IgD-negative memory B cell (primary cell): ENCODE measurements around the gene PACSIN2. TPM values are rescaled to one million over a fixed set of nuclear protein-coding genes. Genes with fewer than 3 reads are reported as not detected.
"Not testable (repeated sequence)": the region's sequence is repeated elsewhere in the genome, so short reads cannot be mapped to it uniquely, and the experiment has no call there.

Experiments used
- H3K27ac Mint-ChIP-seq, 3 donors: one replicate each; pipeline ENCODE4 v1.8.0; 2020 to 2022; ENCODE audit warnings: mild to moderate bottlenecking in 3 of 3, mixed read lengths in 3 of 3, moderate library complexity in 1 of 3
- H3K27me3 Mint-ChIP-seq: one replicate; pipeline ENCODE4 v1.8.0; 2021; ENCODE audit warnings: mixed read lengths
- H3K36me3 Mint-ChIP-seq: one replicate; pipeline ENCODE4 v1.8.0; 2020; ENCODE audit warnings: mild to moderate bottlenecking, mixed read lengths
- H3K4me1 Mint-ChIP-seq, 3 donors: one replicate each; pipeline ENCODE4 v1.8.0; 2020 to 2022; ENCODE audit warnings: mixed read lengths in 3 of 3, mild to moderate bottlenecking in 1 of 3
- H3K4me3 Mint-ChIP-seq, 4 donors: one replicate each; pipeline ENCODE4 v1.8.0; 2020 to 2022; ENCODE audit warnings: mild to moderate bottlenecking in 4 of 4, mixed read lengths in 4 of 4, moderate library complexity in 3 of 4
- H3K9me3 Mint-ChIP-seq, 3 donors: one replicate each; pipeline ENCODE4 v1.8.0; 2020 to 2021; ENCODE audit warnings: mixed read lengths in 3 of 3, mild to moderate bottlenecking in 1 of 3
- polyA plus RNA-seq: library from polyadenylated mRNA; unstranded; fragments of 300-500 nt; fragmentation: Illumina TruSeq; gene quantifications from one replicate; pipeline ENCODE4 v1.2.3, GENCODE V29; 2021

Gene PACSIN2
- polyA plus RNA-seq, 1 donor from 2014 or later, result 31.5 TPM

- Mint-ChIP-seq H3K36me3 (no peaks in the 10 kb centered on the region), H3K4me1 (peaks cover 28 to 54% (median 33%) of the 10 kb centered on the region in 3 donors), H3K4me3 (no peak overlapping the region), H3K9me3 (no peaks in the 10 kb centered on the region), H3K27me3 (no peaks in the 10 kb centered on the region), H3K27ac (no peak overlapping the region)
These were observed 10.4 kb downstream of the PACSIN2 start for GRCh38 chr22:43004362-43005035.

GRCh38 chr22:43002202-43002586, 12.8 kb downstream of the PACSIN2 start:
- no peak overlapping the region for H3K27ac Mint-ChIP-seq
- peaks cover 35 to 69% (median 44%) of the 10 kb centered on the region in 3 donors for H3K4me1 Mint-ChIP-seq
- H3K9me3 Mint-ChIP-seq, result no peaks in the 10 kb centered on the region
- H3K4me3 Mint-ChIP-seq, result no peak overlapping the region
- H3K27me3 Mint-ChIP-seq, result no peaks in the 10 kb centered on the region
- H3K36me3 Mint-ChIP-seq, result no peaks in the 10 kb centered on the region

GRCh38 chr22:43001271-43002201, 13.4 kb downstream of the PACSIN2 start:
- peaks cover 38 to 68% (median 44%) of the 10 kb centered on the region in 3 donors for H3K4me1 Mint-ChIP-seq
- peak overlapping the region in 1 of 3 donors; percentile 36 for H3K27ac Mint-ChIP-seq
- H3K27me3 Mint-ChIP-seq, result no peaks in the 10 kb centered on the region
- peak overlapping the region in 2 of 4 donors; percentile 52 to 67 for H3K4me3 Mint-ChIP-seq
- no peaks in the 10 kb centered on the region for H3K36me3 Mint-ChIP-seq
- no peaks in the 10 kb centered on the region for H3K9me3 Mint-ChIP-seq

- Mint-ChIP-seq H3K27me3 (no peaks in the 10 kb centered on the region), H3K4me1 (peaks cover 40 to 66% (median 44%) of the 10 kb centered on the region in 3 donors), H3K9me3 (no peaks in the 10 kb centered on the region), H3K36me3 (no peaks in the 10 kb centered on the region), H3K27ac (peak overlapping the region in 2 of 3 donors; percentile 40 to 84), H3K4me3 (peak overlapping the region in 2 of 4 donors; percentile 47 to 70)
These were observed 14.3 kb downstream of the PACSIN2 start for GRCh38 chr22:43000441-43001175.

GRCh38 chr22:42997582-42998090, 17.3 kb downstream of the PACSIN2 start:
- H3K4me3 Mint-ChIP-seq, result peak overlapping the region in 1 of 4 donors; percentile 76
- peaks cover 41 to 66% (median 50%) of the 10 kb centered on the region in 3 donors for H3K4me1 Mint-ChIP-seq
- H3K27me3 Mint-ChIP-seq, result no peaks in the 10 kb centered on the region
- no peaks in the 10 kb centered on the region for H3K36me3 Mint-ChIP-seq
- H3K27ac Mint-ChIP-seq, result peak overlapping the region in 2 of 3 donors; percentile 39 to 91
- no peaks in the 10 kb centered on the region for H3K9me3 Mint-ChIP-seq

GRCh38 chr22:42996646-42997365, 18.1 kb downstream of the PACSIN2 start:
- Mint-ChIP-seq H3K27ac (no peak overlapping the region), H3K36me3 (no peaks in the 10 kb centered on the region)

GRCh38 chr22:42995654-42996053, 19.3 kb downstream of the PACSIN2 start:
- H3K27ac Mint-ChIP-seq, H3K36me3 Mint-ChIP-seq, H3K27me3 Mint-ChIP-seq, H3K9me3 Mint-ChIP-seq: not testable (repeated sequence)
- Mint-ChIP-seq H3K4me1 (peaks cover 29 to 52% (median 32%) of the 10 kb centered on the region in 3 donors), H3K4me3 (peak overlapping the region in 1 of 4 donors; percentile 41)

More at GRCh38 chr22:42996646-42997365, 18.1 kb downstream of the PACSIN2 start:
- Mint-ChIP-seq H3K4me3 (no peak overlapping the region), H3K4me1 (peaks cover 38 to 59% (median 42%) of the 10 kb centered on the region in 3 donors), H3K9me3 (no peaks in the 10 kb centered on the region), H3K27me3 (no peaks in the 10 kb centered on the region)

- H3K27me3 Mint-ChIP-seq, result no peaks in the 10 kb centered on the region
- no peaks in the 10 kb centered on the region for H3K36me3 Mint-ChIP-seq
- peaks cover 25 to 54% (median 27%) of the 10 kb centered on the region in 3 donors for H3K4me1 Mint-ChIP-seq
- peak overlapping the region in 2 of 4 donors; percentile 41 to 51 for H3K4me3 Mint-ChIP-seq
- H3K27ac Mint-ChIP-seq, result no peak overlapping the region
- no peaks in the 10 kb centered on the region for H3K9me3 Mint-ChIP-seq
These were observed 19.9 kb downstream of the PACSIN2 start for GRCh38 chr22:42994917-42995562.

GRCh38 chr22:42994276-42994916, 20.6 kb downstream of the PACSIN2 start:
- no peaks in the 10 kb centered on the region for H3K27me3 Mint-ChIP-seq
- H3K36me3 Mint-ChIP-seq, result no peaks in the 10 kb centered on the region
- H3K4me1 Mint-ChIP-seq, result peaks cover 25 to 52% (median 27%) of the 10 kb centered on the region in 3 donors
- H3K9me3 Mint-ChIP-seq, result no peaks in the 10 kb centered on the region
- no peak overlapping the region for H3K27ac Mint-ChIP-seq
- peak overlapping the region in 1 of 4 donors; percentile 17 for H3K4me3 Mint-ChIP-seq

GRCh38 chr22:42993651-42994275, 21.2 kb downstream of the PACSIN2 start:
- no peak overlapping the region for H3K4me3 Mint-ChIP-seq
- H3K36me3 Mint-ChIP-seq, result no peaks in the 10 kb centered on the region
- no peaks in the 10 kb centered on the region for H3K9me3 Mint-ChIP-seq
- peaks cover 22 to 47% (median 24%) of the 10 kb centered on the region in 3 donors for H3K4me1 Mint-ChIP-seq
- H3K27ac Mint-ChIP-seq, result no peak overlapping the region
- no peaks in the 10 kb centered on the region for H3K27me3 Mint-ChIP-seq

- no peaks in the 10 kb centered on the region for H3K36me3 Mint-ChIP-seq
- H3K4me1 Mint-ChIP-seq, result peaks cover 14 to 39% (median 18%) of the 10 kb centered on the region in 3 donors
- no peak overlapping the region for H3K27ac Mint-ChIP-seq
- H3K9me3 Mint-ChIP-seq, result no peaks in the 10 kb centered on the region
- H3K4me3 Mint-ChIP-seq, result no peak overlapping the region
- no peaks in the 10 kb centered on the region for H3K27me3 Mint-ChIP-seq
These were observed 22.0 kb downstream of the PACSIN2 start for GRCh38 chr22:42992886-42993479.

- no peak overlapping the region for H3K27ac Mint-ChIP-seq
- peaks cover 12 to 33% (median 14%) of the 10 kb centered on the region in 3 donors for H3K4me1 Mint-ChIP-seq
- H3K9me3 Mint-ChIP-seq, result no peaks in the 10 kb centered on the region
- no peaks in the 10 kb centered on the region for H3K27me3 Mint-ChIP-seq
- no peak overlapping the region for H3K4me3 Mint-ChIP-seq
- no peaks in the 10 kb centered on the region for H3K36me3 Mint-ChIP-seq
These were observed 22.9 kb downstream of the PACSIN2 start for GRCh38 chr22:42992092-42992491.
